Lower leg skin (tissue), 3 donors: ENCODE results near the gene RASSF5.

Experiments
- CTCF ChIP-seq, 3 donors: fragments of 450-650 bp; IDR thresholded peaks; one replicate each; pipeline ENCODE4 v1.5.1; 2016; ENCODE audit warnings: antibody characterized with exemption in 3 of 3, mild to moderate bottlenecking in 3 of 3, moderate library complexity in 2 of 3
- POLR2A ChIP-seq, 2 donors: fragments of 450-650 bp; IDR thresholded peaks; one replicate each; pipeline ENCODE4 v1.6.1; 2016 to 2017; ENCODE audit warnings: antibody characterized with exemption in 2 of 2, mild to moderate bottlenecking in 1 of 2, moderate library complexity in 1 of 2

- TF ChIP-seq CTCF (IDR thresholded peaks at IDR 0.05) (no peak), POLR2A (IDR thresholded peaks at IDR 0.05) (no peak)
These were observed 34.9 kb upstream of the RASSF5 start for GRCh38 chr1:206472454-206472853.
